KOPT-K1 (cell line): ENCODE data around the gene INCA1.

ENCODE experiments used
- H3K27ac ChIP-seq: fragments of 200-600 bp; sonication (generic); 2 replicates; pipeline ENCODE4 v1.5.1; 2016; ENCODE audit warnings: antibody characterized with exemption, mild to moderate bottlenecking, low read depth, low read length; ENCODE audit not compliant: poor library complexity, severe bottlenecking
- H3K36me3 ChIP-seq: fragments of 200-600 bp; sonication (generic); 2 replicates; pipeline ENCODE4 v1.5.1; 2017; ENCODE audit warnings: antibody characterized with exemption, mild to moderate bottlenecking, low read length, moderate library complexity; ENCODE audit not compliant: insufficient read depth
- H3K9me3 ChIP-seq: fragments of 200-600 bp; sonication (generic); 2 replicates; pipeline ENCODE4 v1.5.1; 2017; ENCODE audit warnings: antibody characterized with exemption, low read length, mild to moderate bottlenecking; ENCODE audit not compliant: insufficient read depth, poor library complexity, severe bottlenecking

INCA1 gene

GRCh38 chr17:4940555-4941318 lies 56.6 kb downstream of the INCA1 start:
- Histone ChIP-seq H3K36me3 (peaks cover 68% of the 10 kb centered on the region), H3K9me3 (no peaks in the 10 kb centered on the region), H3K27ac (peak overlapping the region; percentile 99)

- H3K27ac ChIP-seq, result peak within 1 kb of the TSS; percentile 99
- peaks cover 65% of the 10 kb centered on the region for H3K36me3 ChIP-seq
- H3K9me3 ChIP-seq, result no peaks in the 10 kb centered on the region
Observed at GRCh38 chr17:4939796-4940554, 57.3 kb downstream of the INCA1 start, which contains the start of the genes RNF167 and SLC25A11. Gene RNF167, plus strand, starts transcription at chr17:4940268. Its CDS starts 642 bp downstream, at chr17:4940910. Gene SLC25A11, minus strand, starts transcription at chr17:4940046. Its CDS starts 136 bp downstream, at chr17:4939910.

GRCh38 chr17:4939546-4939795 lies 57.9 kb downstream of the INCA1 start:
- Histone ChIP-seq H3K27ac (peak overlapping the region; percentile 99), H3K36me3 (peaks cover 60% of the 10 kb centered on the region), H3K9me3 (no peaks in the 10 kb centered on the region)

GRCh38 chr17:4938688-4939545 lies 58.4 kb downstream of the INCA1 start:
- Histone ChIP-seq H3K36me3 (peaks cover 55% of the 10 kb centered on the region), H3K9me3 (no peaks in the 10 kb centered on the region), H3K27ac (peak overlapping the region; percentile 99)
